CD14-positive monocyte (primary cell): ENCODE results near the gene FAM187B. TPM values are rescaled to one million over a fixed set of nuclear protein-coding genes. Genes with fewer than 3 reads are reported as not detected.

ENCODE experiments used
- DNase-seq, 3 donors: peaks; one replicate each; pipeline ENCODE4 v3.0.0-alpha.2; 2011 to 2022
- H2AFZ ChIP-seq: 2 replicates; pipeline ENCODE4 v1.6.0; 2012; ENCODE audit warnings: mild to moderate bottlenecking, low read depth, low read length, inconsistent platforms; ENCODE audit not compliant: insufficient read depth, poor library complexity, severe bottlenecking
- H3K27ac ChIP-seq, 2 donors: 1 replicate in 1 of 2; 2 replicates in 1 of 2; pipeline ENCODE4 v1.5.1; 2012 to 2013; ENCODE audit warnings: low read length in 2 of 2, control low read depth in 1 of 2, inconsistent platforms in 1 of 2, low read depth in 1 of 2, mild to moderate bottlenecking in 1 of 2
- H3K27me3 ChIP-seq, 2 donors: one replicate each; pipeline versions ENCODE4 v1.6.0 to v1.6.1; 2011 to 2013; ENCODE audit warnings: low read length in 2 of 2; ENCODE audit not compliant: control insufficient read depth in 2 of 2, insufficient read depth in 2 of 2
- H3K36me3 ChIP-seq, 2 donors: replicated peaks in 1 of 2; 1 replicate in 1 of 2; 2 replicates in 1 of 2; pipeline versions ENCODE4 v1.5.1 to v1.6.1; 2012 to 2013; ENCODE audit warnings: low read length in 2 of 2, control low read depth in 1 of 2, inconsistent platforms in 1 of 2, mild to moderate bottlenecking in 1 of 2; ENCODE audit not compliant: insufficient read depth in 2 of 2, control insufficient read depth in 1 of 2
- H3K4me1 ChIP-seq, 2 donors: 1 replicate in 1 of 2; 2 replicates in 1 of 2; pipeline versions ENCODE4 v1.5.1 to v1.6.1; 2012 to 2013; ENCODE audit warnings: low read length in 2 of 2, control low read depth in 1 of 2, inconsistent platforms in 1 of 2, mild to moderate bottlenecking in 1 of 2, moderate library complexity in 1 of 2; ENCODE audit not compliant: insufficient read depth in 2 of 2, control insufficient read depth in 1 of 2
- H3K4me2 ChIP-seq: replicated peaks from 2 replicates; pipeline ENCODE3; 2012; ENCODE audit warnings: low read length, moderate library complexity, mild to moderate bottlenecking; ENCODE audit not compliant: poor library complexity, severe bottlenecking; ENCODE audit errors: extremely low read depth
- H3K4me3 ChIP-seq, 3 experiments: fragments of 200-600 bp in 1 of 3; sonication (generic) in 1 of 3; replicated peaks in 1 of 3; 1 replicate in 2 of 3; 2 replicates in 1 of 3; pipeline ENCODE4 v1.5.1; 2011 to 2013; ENCODE audit warnings: low read length in 3 of 3, mild to moderate bottlenecking in 3 of 3, control low read depth in 2 of 3, low read depth in 2 of 3, inconsistent platforms in 1 of 3, moderate library complexity in 1 of 3
- H3K79me2 ChIP-seq: 2 replicates; pipeline ENCODE4 v1.6.0; 2012; ENCODE audit warnings: mild to moderate bottlenecking, control low read depth, inconsistent platforms, low read length, moderate library complexity; ENCODE audit not compliant: insufficient read depth
- H3K9ac ChIP-seq: 2 replicates; pipeline ENCODE4 v1.6.0; 2017; ENCODE audit warnings: low read length, mild to moderate bottlenecking; ENCODE audit not compliant: insufficient read depth, poor library complexity, severe bottlenecking
- H3K9me3 ChIP-seq, 2 donors: replicated peaks in 1 of 2; 1 replicate in 1 of 2; 2 replicates in 1 of 2; pipeline versions ENCODE4 v1.5.1 to v1.6.1; 2012 to 2013; ENCODE audit warnings: low read length in 2 of 2, control low read depth in 1 of 2; ENCODE audit not compliant: control insufficient read depth in 1 of 2, insufficient read depth in 1 of 2
- H4K20me1 ChIP-seq: 2 replicates; pipeline ENCODE4 v1.6.0; 2012; ENCODE audit warnings: mild to moderate bottlenecking, low read length, control low read depth, moderate library complexity; ENCODE audit not compliant: insufficient read depth
- H3K27ac Mint-ChIP-seq, 7 donors: one replicate each; pipeline ENCODE4 v1.8.0; 2020; ENCODE audit warnings: mild to moderate bottlenecking in 7 of 7, mixed read lengths in 7 of 7, moderate library complexity in 6 of 7, inconsistent platforms in 2 of 7
- H3K27me3 Mint-ChIP-seq, 3 donors: one replicate each; pipeline ENCODE4 v1.8.0; 2021 to 2022; ENCODE audit warnings: low read depth in 3 of 3, mild to moderate bottlenecking in 3 of 3, mixed read lengths in 3 of 3, moderate library complexity in 3 of 3, inconsistent platforms in 1 of 3
- H3K36me3 Mint-ChIP-seq, 2 donors: one replicate each; pipeline ENCODE4 v1.8.0; 2020; ENCODE audit warnings: mixed read lengths in 2 of 2, inconsistent platforms in 1 of 2, mild to moderate bottlenecking in 1 of 2
- H3K4me1 Mint-ChIP-seq: one replicate; pipeline ENCODE4 v1.8.0; 2020; ENCODE audit warnings: mild to moderate bottlenecking, mixed read lengths
- H3K4me3 Mint-ChIP-seq, 2 donors: one replicate each; pipeline ENCODE4 v1.8.0; 2020; ENCODE audit warnings: mild to moderate bottlenecking in 2 of 2, mixed read lengths in 2 of 2, moderate library complexity in 1 of 2
- H3K9me3 Mint-ChIP-seq, 7 donors: one replicate each; pipeline ENCODE4 v1.8.0; 2020 to 2022; ENCODE audit warnings: mixed read lengths in 7 of 7, mild to moderate bottlenecking in 6 of 7, moderate library complexity in 6 of 7, inconsistent platforms in 2 of 7
- WGBS: methylation state at CpG from one replicate; pipeline ENCODE4 v1.1.5; 2013; ENCODE audit warnings: missing lambda C conversion rate; ENCODE audit not compliant: insufficient coverage; 5-methylcytosine and 5-hydroxymethylcytosine counted together
- intact Hi-C, 2 donors: fragments of 100-400 bp; cut with micrococcal nuclease; formaldehyde crosslinking; loops; one replicate each; pipeline versions ENCODE4 v1.15.0 to v1.15.1; 2023
- polyA plus RNA-seq, 3 donors: library from polyadenylated mRNA; depleted of rRNA in 1 of 3; unstranded in 2 of 3; stranded (reverse) in 1 of 3; fragments of 300-500 nt in 2 of 3; fragments of >200 nt in 1 of 3; fragmentation: Illumina TruSeq in 2 of 3; gene quantifications; 1 replicate in 2 of 3; 2 replicates in 1 of 3; pipeline ENCODE4 v1.2.3, GENCODE V29; 2012 to 2021
- TF ChIP-seq, protein P1 (sequence below): fragments of 200-600 bp; IDR thresholded peaks from one replicate; pipeline ENCODE4 v1.8.0; 2022; ENCODE audit warnings: antibody characterized with exemption, mild to moderate bottlenecking

FAM187B gene
- polyA plus RNA-seq, 3 donors: not detected

DNA sequence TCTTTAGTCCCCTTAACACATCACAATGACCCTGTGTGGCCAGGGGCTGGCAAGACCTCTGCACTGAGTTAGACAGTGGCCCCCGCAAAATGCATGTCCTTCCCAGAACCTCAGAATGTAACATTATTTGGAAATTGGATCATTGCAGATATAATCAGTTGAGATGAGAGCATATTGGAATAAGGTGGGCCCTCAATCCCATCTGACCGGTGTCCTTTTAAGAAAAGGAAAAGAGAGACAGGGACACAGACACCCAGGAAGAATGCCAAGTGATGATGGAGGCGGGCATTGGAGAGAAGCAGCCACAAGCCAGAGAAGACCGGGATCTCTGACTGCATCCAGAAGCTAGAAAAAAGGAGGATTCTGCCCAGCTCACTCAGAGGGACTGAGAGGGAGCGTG, 1.8 kb downstream of the FAM187B start:
- Histone ChIP-seq H3K79me2 (no peaks in the 10 kb centered on the region), H4K20me1 (no peaks in the 10 kb centered on the region), H2AFZ (no peak overlapping the region), H3K9me3 (no peaks in the 10 kb centered on the region), H3K9ac (no peak overlapping the region), H3K4me2 (no peak overlapping the region), H3K27ac (no peak overlapping the region), H3K36me3 (no peaks in the 10 kb centered on the region), H3K4me3 (no peak overlapping the region), H3K4me1 (peaks cover 13 to 19% of the 10 kb centered on the region in 2 donors), H3K27me3 (no peaks in the 10 kb centered on the region)
- peak overlapping the region in 1 of 7 donors; percentile 64 for H3K27ac Mint-ChIP-seq
- H3K36me3 Mint-ChIP-seq: no peaks in the 10 kb centered on the region
- no peak for DNase-seq
- H3K27me3 Mint-ChIP-seq: peaks cover 3 to 9% (median 8%) of the 10 kb centered on the region in 3 donors
- peaks cover 22% of the 10 kb centered on the region for H3K4me1 Mint-ChIP-seq
- TF ChIP-seq, protein P1, sequence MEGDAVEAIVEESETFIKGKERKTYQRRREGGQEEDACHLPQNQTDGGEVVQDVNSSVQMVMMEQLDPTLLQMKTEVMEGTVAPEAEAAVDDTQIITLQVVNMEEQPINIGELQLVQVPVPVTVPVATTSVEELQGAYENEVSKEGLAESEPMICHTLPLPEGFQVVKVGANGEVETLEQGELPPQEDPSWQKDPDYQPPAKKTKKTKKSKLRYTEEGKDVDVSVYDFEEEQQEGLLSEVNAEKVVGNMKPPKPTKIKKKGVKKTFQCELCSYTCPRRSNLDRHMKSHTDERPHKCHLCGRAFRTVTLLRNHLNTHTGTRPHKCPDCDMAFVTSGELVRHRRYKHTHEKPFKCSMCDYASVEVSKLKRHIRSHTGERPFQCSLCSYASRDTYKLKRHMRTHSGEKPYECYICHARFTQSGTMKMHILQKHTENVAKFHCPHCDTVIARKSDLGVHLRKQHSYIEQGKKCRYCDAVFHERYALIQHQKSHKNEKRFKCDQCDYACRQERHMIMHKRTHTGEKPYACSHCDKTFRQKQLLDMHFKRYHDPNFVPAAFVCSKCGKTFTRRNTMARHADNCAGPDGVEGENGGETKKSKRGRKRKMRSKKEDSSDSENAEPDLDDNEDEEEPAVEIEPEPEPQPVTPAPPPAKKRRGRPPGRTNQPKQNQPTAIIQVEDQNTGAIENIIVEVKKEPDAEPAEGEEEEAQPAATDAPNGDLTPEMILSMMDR: no peak
- H3K4me3 Mint-ChIP-seq: no peak overlapping the region
- H3K9me3 Mint-ChIP-seq: peaks cover 0 to 2% (median 0%) of the 10 kb centered on the region in 7 donors
- intact Hi-C loops: no loop called here
- WGBS: 100% methylated on average over 4 of the region's 5 CpGs

DNA sequence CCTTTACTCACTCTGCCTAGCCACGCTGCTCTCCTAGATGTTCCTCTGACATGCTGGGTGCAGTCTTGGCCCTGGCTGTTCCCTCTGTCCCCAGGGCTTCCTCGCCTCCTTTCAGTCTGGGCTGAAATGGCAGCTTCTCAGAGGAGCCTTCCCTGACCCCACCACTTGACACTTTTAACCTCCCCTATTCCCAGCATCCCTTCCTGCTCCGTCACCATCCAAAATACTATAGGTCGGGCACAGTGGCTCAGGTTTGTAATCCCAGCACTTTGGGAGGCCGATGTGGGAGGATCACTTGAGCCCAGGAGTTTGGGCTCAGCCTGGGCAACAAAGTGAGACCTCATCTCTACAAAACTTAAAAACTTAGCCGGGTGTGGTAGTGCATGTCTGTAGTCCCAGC, 2.6 kb downstream of the FAM187B start:
- H3K4me3 ChIP-seq: no peak overlapping the region
- Mint-ChIP-seq H3K4me3 (peak overlapping the region in 1 of 2 donors; percentile 49), H3K4me1 (peaks cover 22% of the 10 kb centered on the region), H3K27ac (no peak overlapping the region), H3K9me3 (peaks cover 0 to 3% (median 0%) of the 10 kb centered on the region in 7 donors), H3K36me3 (no peaks in the 10 kb centered on the region), H3K27me3 (peaks cover 3 to 9% (median 8%) of the 10 kb centered on the region in 3 donors)
- TF ChIP-seq, protein P1: no peak
- 95% methylated on average over 5 of the region's 6 CpGs for WGBS
- no peak overlapping the region for H2AFZ ChIP-seq
- H3K27me3 ChIP-seq: no peaks in the 10 kb centered on the region
- no peak overlapping the region for H3K4me2 ChIP-seq
- no peak for DNase-seq
- peaks cover 13 to 19% of the 10 kb centered on the region in 2 donors for H3K4me1 ChIP-seq
- H3K9me3 ChIP-seq: no peaks in the 10 kb centered on the region
- no peaks in the 10 kb centered on the region for H3K36me3 ChIP-seq
- intact Hi-C loops: no loop called here
- H3K27ac ChIP-seq: no peak overlapping the region
- no peak overlapping the region for H3K9ac ChIP-seq
- no peaks in the 10 kb centered on the region for H3K79me2 ChIP-seq
- no peaks in the 10 kb centered on the region for H4K20me1 ChIP-seq
